Smooth muscle cell of the pulmonary artery (primary cell): Measurements from ENCODE around the gene OR6S1. TPM values are rescaled to one million over a fixed set of nuclear protein-coding genes. Genes with fewer than 3 reads are reported as not detected.

Experiments
- total RNA-seq: library from RNA; depleted of rRNA; stranded (reverse); fragments of >200 nt; gene quantifications from 2 replicates; pipeline ENCODE4 v1.2.3, GENCODE V29; 2014

The OR6S1 gene, protein sequence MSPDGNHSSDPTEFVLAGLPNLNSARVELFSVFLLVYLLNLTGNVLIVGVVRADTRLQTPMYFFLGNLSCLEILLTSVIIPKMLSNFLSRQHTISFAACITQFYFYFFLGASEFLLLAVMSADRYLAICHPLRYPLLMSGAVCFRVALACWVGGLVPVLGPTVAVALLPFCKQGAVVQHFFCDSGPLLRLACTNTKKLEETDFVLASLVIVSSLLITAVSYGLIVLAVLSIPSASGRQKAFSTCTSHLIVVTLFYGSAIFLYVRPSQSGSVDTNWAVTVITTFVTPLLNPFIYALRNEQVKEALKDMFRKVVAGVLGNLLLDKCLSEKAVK
- total RNA-seq, result not detected in 2 replicates

DNA sequence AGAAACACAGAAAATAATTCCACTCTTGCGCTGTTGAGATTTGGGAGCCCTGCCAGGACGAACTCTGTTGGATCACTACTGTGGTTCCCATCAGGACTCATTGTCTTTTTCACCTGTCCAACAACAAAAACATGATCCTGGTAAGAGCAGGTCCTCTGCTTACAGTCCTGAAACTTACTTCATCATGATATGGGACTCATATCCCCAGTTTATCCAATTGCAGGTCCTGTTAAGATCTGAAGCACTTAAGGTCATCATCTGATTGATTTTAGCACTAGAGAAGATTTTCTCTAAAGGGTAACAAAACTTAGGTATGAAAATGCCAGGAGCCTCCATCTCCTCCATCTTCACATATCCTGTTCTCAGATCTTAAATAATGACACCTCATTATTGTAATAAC is at the start of gene OR6S1:
OR6S1 (minus strand) TSS at position 101 of the 400 bp plus-strand sequence; CDS start at position 101, 0 bp downstream.

DNA sequence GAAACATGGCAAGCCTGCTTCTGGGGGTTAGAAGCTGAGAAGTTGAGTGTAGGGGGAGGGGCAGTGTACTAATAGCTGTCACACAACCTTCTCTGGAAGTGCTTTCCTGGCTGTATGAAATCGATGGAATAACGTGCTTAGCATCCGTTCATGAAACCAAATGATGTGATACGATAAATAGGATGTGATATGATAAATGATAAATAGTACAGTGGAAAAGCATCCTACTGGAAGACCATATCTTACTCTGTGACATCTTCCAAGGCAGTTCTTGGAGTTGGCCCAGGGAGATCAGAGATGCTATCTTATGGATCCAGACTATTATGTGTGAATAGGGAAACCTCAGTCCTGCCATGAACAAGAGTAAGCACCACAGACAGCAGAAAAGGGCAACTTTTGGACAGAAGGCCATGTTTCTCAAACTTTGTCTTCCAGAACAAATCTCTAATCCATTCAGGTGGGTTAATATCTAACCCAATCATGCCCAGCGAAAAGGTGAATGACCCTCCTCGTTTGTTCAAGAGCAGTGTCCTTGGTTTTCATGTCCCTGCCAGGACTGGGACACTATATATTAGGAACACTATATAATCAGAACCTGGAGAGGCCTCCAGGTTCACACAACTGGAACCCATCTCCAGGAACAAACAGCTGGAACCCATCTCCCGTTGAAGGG is 46.8 kb upstream of the OR6S1 start, which contains the start of gene ANG:
ANG (plus strand) TSS at position 598 of the 673 bp plus-strand sequence. CDS start 4,801 bp downstream, outside the sequence.

DNA sequence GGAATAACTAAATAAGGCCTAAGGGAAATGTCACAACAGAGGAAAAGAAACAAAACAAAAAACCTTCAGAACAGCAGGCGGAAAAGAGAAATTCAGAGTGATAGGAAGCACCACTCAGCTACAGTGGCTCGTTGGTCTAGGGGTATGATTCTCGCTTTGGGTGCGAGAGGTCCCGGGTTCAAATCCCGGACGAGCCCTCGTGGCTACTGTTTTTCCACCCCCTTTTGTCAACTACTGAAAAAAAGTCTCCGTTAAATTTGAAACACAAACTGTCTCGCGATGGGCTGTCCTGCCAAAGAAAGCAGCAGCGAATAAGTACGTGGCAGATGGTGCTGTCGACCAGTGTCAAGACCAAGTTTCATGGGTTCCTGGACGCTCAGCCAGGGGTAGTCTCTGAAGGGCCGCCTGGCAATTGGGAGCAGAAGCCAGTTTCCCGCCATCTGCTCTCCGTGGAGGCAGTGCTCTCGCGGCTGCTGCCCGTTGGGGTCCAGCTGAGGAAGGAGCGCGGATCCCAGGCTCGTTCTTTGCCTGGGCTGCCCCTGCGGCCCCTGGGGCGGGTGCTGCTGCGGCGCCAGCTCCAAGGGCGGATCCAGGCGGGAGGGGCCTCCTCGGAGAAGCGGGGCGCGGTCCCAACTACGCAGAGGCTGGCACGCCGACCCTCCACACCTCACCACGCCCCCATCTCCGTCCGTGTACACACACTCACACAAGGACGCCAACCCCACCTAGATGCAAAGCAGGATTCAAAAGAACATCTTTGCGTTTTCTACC is 42.6 kb upstream of the OR6S1 start, which contains the start of gene RNASE4:
RNASE4 (plus strand) TSS at position 670 of the 771 bp plus-strand sequence. CDS start 14,812 bp downstream, outside the sequence.

DNA sequence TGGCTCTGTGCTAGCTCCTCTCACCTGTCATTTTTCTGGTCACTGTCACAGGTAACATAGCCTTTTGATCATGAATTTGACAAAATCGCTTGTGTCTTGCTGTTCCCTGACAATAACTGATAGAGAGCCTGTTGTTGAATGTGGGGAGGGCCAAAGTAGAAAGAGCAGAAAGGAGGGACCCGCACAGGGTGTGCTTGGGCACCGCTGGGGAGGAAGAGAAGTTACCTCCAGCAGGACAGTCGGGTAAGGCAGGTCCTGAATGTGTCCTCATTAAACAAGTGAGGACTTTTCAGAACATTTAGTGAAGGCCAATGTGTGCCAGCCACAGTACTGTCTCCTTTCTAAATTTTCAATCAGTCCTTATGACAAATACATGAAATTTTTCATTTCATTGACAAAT is 50.3 kb downstream of the OR6S1 start, which contains the start of gene RNASE12:
RNASE12 (minus strand) TSS at position 142 of the 400 bp plus-strand sequence. CDS start 653 bp downstream, outside the sequence.

Other genes with a start within 250 kb of the OR6S1 start
- 31.5 and 35.2 TPM in 2 replicates for gene TEP1, start 228.2 kb downstream of the OR6S1 start, total RNA-seq
- gene KLHL33, start 205.5 kb downstream of the OR6S1 start, total RNA-seq, result 0.03 and 0.07 TPM in 2 replicates
- gene OSGEP, start 186.9 kb downstream of the OR6S1 start, total RNA-seq, result 20.0 and 20.4 TPM in 2 replicates
- gene APEX1, start 186.5 kb downstream of the OR6S1 start, total RNA-seq, result 38.8 and 55.3 TPM in 2 replicates
- 17.9 and 22.4 TPM in 2 replicates for gene PIP4P1, start 180.3 kb downstream of the OR6S1 start, total RNA-seq
- 11.5 and 34.8 TPM in 2 replicates for gene PNP, start 172.3 kb downstream of the OR6S1 start, total RNA-seq
- not detected in 2 replicates for gene RNASE10, start 136.2 kb downstream of the OR6S1 start, total RNA-seq
- not detected in 2 replicates for gene RNASE9, start 80.6 kb downstream of the OR6S1 start, total RNA-seq
- not detected in 2 replicates for gene RNASE11, start 53.7 kb downstream of the OR6S1 start, total RNA-seq
- not detected in 2 replicates for gene RNASE12, start 50.3 kb downstream of the OR6S1 start, total RNA-seq
- 58.3 and 59.6 TPM in 2 replicates for gene RNASE4, start 42.9 kb upstream of the OR6S1 start, total RNA-seq
- gene ANG, start 47.1 kb upstream of the OR6S1 start, total RNA-seq, result 6.8 and 8.1 TPM in 2 replicates
- not detected in 2 replicates for gene EDDM3A, start 104.2 kb upstream of the OR6S1 start, total RNA-seq
- not detected in 2 replicates for gene EDDM3B, start 126.7 kb upstream of the OR6S1 start, total RNA-seq
- not detected in 2 replicates for gene RNASE6, start 139.6 kb upstream of the OR6S1 start, total RNA-seq
- 1.6 and 7.6 TPM in 2 replicates for gene RNASE1, start 161.2 kb upstream of the OR6S1 start, total RNA-seq
- not detected in 2 replicates for gene RNASE3, start 249.7 kb upstream of the OR6S1 start, total RNA-seq